Neural cell (in vitro differentiated cells): ENCODE data around the gene FBLN2. TPM values are rescaled to one million over a fixed set of nuclear protein-coding genes. Genes with fewer than 3 reads are reported as not detected.

Source experiments
- H2AFZ ChIP-seq: fragments of 200-600, 300-800 bp; sonication (generic), shearing (Covaris generic); 2 replicates; pipeline ENCODE4 v1.6.0; 2014; ENCODE audit warnings: low read depth, mild to moderate bottlenecking, antibody characterized with exemption, low read length, moderate library complexity
- H3F3A ChIP-seq: fragments of 200-600 bp; shearing (Covaris generic); 2 replicates; pipeline ENCODE4 v1.6.1; 2016; ENCODE audit warnings: mild to moderate bottlenecking, moderate library complexity, mixed read lengths, antibody characterized with exemption, low read length; ENCODE audit not compliant: insufficient read depth, poor library complexity, severe bottlenecking
- H3K27ac ChIP-seq: fragments of 200-600, 300-800 bp; sonication (generic), shearing (Covaris generic); 2 replicates; pipeline ENCODE4 v1.5.1; 2014; ENCODE audit warnings: mild to moderate bottlenecking, low read length, moderate library complexity
- H3K27me3 ChIP-seq: fragments of 300-800, 200-600 bp; sonication (generic), shearing (Covaris generic); 2 replicates; pipeline ENCODE4 v1.6.0; 2014; ENCODE audit warnings: mild to moderate bottlenecking, low read depth, low read length, moderate library complexity; ENCODE audit not compliant: insufficient read depth
- H3K36me3 ChIP-seq: fragments of 300-800, 200-600 bp; sonication (generic), shearing (Covaris generic); 2 replicates; pipeline ENCODE4 v1.5.1; 2014; ENCODE audit warnings: mild to moderate bottlenecking, antibody characterized with exemption, low read length, moderate library complexity; ENCODE audit not compliant: insufficient read depth
- H3K4me2 ChIP-seq: fragments of 300-800, 200-600 bp; sonication (generic), shearing (Covaris generic); 2 replicates; pipeline ENCODE4 v1.6.0; 2014; ENCODE audit warnings: mild to moderate bottlenecking, low read length
- H3K4me3 ChIP-seq: fragments of 300-800, 200-600 bp; sonication (generic), shearing (Covaris generic); 2 replicates; pipeline ENCODE4 v1.5.1; 2014; ENCODE audit warnings: mild to moderate bottlenecking, low read length, moderate library complexity
- H3K79me2 ChIP-seq: fragments of 200-600 bp; shearing (Covaris generic); replicated peaks from 2 replicates; pipeline ENCODE4 v1.6.0; 2014; ENCODE audit warnings: mild to moderate bottlenecking, low read length, moderate library complexity; ENCODE audit not compliant: insufficient read depth
- H3K9ac ChIP-seq: fragments of 300-800, 200-600 bp; sonication (generic), shearing (Covaris generic); 2 replicates; pipeline ENCODE4 v1.6.1; 2016; ENCODE audit warnings: mild to moderate bottlenecking, low read length, mixed read lengths
- H3K9me2 ChIP-seq: fragments of 200-600 bp; shearing (Covaris generic); 2 replicates; pipeline ENCODE4 v1.6.1; 2016; ENCODE audit warnings: mild to moderate bottlenecking, low read length, mixed read lengths; ENCODE audit not compliant: insufficient read depth
- H3K9me3 ChIP-seq: fragments of 200-600, 300-800 bp; sonication (generic), shearing (Covaris generic); 2 replicates; pipeline ENCODE4 v1.6.1; 2016; ENCODE audit warnings: mild to moderate bottlenecking, mixed run types, low read length, moderate library complexity, mixed read lengths
- H4K20me1 ChIP-seq: fragments of 200-600 bp; shearing (Covaris generic); 2 replicates; pipeline ENCODE4 v1.6.1; 2016; ENCODE audit warnings: mild to moderate bottlenecking, mixed run types; ENCODE audit not compliant: insufficient read depth
- EP300 ChIP-seq: fragments of 450-650 bp; conservative IDR thresholded peaks from 2 replicates; pipeline ENCODE4 v1.6.1; 2014; ENCODE audit warnings: antibody characterized with exemption, mild to moderate bottlenecking, moderate library complexity; ENCODE audit not compliant: poor library complexity, severe bottlenecking
- EZH2 ChIP-seq: fragments of 200-600, 300-800 bp; shearing (Covaris generic), sonication (generic); IDR thresholded peaks from 2 replicates; pipeline ENCODE4 v1.6.1; 2014; ENCODE audit warnings: antibody characterized with exemption, low read length, borderline replicate concordance, mild to moderate bottlenecking; ENCODE audit not compliant: insufficient read depth, poor library complexity, severe bottlenecking
- MXI1 ChIP-seq: fragments of 450-650 bp; conservative IDR thresholded peaks from 2 replicates; pipeline ENCODE4 v1.6.1; 2014; ENCODE audit warnings: antibody characterized with exemption, mild to moderate bottlenecking; ENCODE audit not compliant: poor library complexity, severe bottlenecking
- POLR2AphosphoS5 ChIP-seq: IDR thresholded peaks from 2 replicates; pipeline ENCODE4 v1.6.1; 2012
- RAD21 ChIP-seq: fragments of 450-650 bp; conservative IDR thresholded peaks from 2 replicates; pipeline ENCODE4 v1.6.1; 2014; ENCODE audit warnings: antibody characterized with exemption, mild to moderate bottlenecking, moderate library complexity
- SMC3 ChIP-seq: fragments of 450-650 bp; conservative IDR thresholded peaks from 2 replicates; pipeline ENCODE4 v1.6.1; 2014; ENCODE audit warnings: antibody characterized with exemption, mild to moderate bottlenecking, moderate library complexity; ENCODE audit not compliant: poor library complexity
- TAF1 ChIP-seq: IDR thresholded peaks from 2 replicates; pipeline ENCODE4 v1.6.1; 2012; ENCODE audit warnings: low read depth
- polyA plus RNA-seq: library from polyadenylated mRNA; depleted of rRNA; stranded (reverse); fragments of >200 nt; gene quantifications from 2 replicates; pipeline ENCODE4 v1.2.3, GENCODE V29; 2014
- TF ChIP-seq, protein P1 (sequence below): fragments of 450-650 bp; IDR thresholded peaks from 2 replicates; pipeline ENCODE4 v1.5.1; 2014; ENCODE audit warnings: antibody characterized with exemption, mild to moderate bottlenecking, moderate library complexity; ENCODE audit not compliant: poor library complexity, severe bottlenecking
- TF ChIP-seq, protein P2 (sequence below): IDR thresholded peaks from 2 replicates; pipeline ENCODE4 v1.6.1; 2012; ENCODE audit warnings: borderline replicate concordance

FBLN2 gene
- polyA plus RNA-seq, 1 donor from 2014 or later, result 0.37 TPM

GRCh38 chr3:13686367-13687160 is 137.6 kb downstream of the FBLN2 start:
- Histone ChIP-seq H3K27me3 (no peaks in the 10 kb centered on the region), H3K9ac (peak overlapping the region; percentile 54), H3F3A (no peaks in the 10 kb centered on the region), H3K9me2 (no peaks in the 10 kb centered on the region), H4K20me1 (no peaks in the 10 kb centered on the region), H3K27ac (peak overlapping the region; percentile 95), H3K36me3 (no peaks in the 10 kb centered on the region), H2AFZ (no peak overlapping the region), H3K4me3 (peak overlapping the region; percentile 44), H3K9me3 (no peaks in the 10 kb centered on the region), H3K79me2 (no peaks in the 10 kb centered on the region), H3K4me2 (no peak overlapping the region)
- TF ChIP-seq TAF1 (no peak), POLR2AphosphoS5 (no peak), MXI1 (no peak), RAD21 (no peak), EP300 (no peak), SMC3 (no peak), EZH2 (no peak)
- TF ChIP-seq, protein P1, sequence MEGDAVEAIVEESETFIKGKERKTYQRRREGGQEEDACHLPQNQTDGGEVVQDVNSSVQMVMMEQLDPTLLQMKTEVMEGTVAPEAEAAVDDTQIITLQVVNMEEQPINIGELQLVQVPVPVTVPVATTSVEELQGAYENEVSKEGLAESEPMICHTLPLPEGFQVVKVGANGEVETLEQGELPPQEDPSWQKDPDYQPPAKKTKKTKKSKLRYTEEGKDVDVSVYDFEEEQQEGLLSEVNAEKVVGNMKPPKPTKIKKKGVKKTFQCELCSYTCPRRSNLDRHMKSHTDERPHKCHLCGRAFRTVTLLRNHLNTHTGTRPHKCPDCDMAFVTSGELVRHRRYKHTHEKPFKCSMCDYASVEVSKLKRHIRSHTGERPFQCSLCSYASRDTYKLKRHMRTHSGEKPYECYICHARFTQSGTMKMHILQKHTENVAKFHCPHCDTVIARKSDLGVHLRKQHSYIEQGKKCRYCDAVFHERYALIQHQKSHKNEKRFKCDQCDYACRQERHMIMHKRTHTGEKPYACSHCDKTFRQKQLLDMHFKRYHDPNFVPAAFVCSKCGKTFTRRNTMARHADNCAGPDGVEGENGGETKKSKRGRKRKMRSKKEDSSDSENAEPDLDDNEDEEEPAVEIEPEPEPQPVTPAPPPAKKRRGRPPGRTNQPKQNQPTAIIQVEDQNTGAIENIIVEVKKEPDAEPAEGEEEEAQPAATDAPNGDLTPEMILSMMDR, result no peak
- TF ChIP-seq, protein P2, sequence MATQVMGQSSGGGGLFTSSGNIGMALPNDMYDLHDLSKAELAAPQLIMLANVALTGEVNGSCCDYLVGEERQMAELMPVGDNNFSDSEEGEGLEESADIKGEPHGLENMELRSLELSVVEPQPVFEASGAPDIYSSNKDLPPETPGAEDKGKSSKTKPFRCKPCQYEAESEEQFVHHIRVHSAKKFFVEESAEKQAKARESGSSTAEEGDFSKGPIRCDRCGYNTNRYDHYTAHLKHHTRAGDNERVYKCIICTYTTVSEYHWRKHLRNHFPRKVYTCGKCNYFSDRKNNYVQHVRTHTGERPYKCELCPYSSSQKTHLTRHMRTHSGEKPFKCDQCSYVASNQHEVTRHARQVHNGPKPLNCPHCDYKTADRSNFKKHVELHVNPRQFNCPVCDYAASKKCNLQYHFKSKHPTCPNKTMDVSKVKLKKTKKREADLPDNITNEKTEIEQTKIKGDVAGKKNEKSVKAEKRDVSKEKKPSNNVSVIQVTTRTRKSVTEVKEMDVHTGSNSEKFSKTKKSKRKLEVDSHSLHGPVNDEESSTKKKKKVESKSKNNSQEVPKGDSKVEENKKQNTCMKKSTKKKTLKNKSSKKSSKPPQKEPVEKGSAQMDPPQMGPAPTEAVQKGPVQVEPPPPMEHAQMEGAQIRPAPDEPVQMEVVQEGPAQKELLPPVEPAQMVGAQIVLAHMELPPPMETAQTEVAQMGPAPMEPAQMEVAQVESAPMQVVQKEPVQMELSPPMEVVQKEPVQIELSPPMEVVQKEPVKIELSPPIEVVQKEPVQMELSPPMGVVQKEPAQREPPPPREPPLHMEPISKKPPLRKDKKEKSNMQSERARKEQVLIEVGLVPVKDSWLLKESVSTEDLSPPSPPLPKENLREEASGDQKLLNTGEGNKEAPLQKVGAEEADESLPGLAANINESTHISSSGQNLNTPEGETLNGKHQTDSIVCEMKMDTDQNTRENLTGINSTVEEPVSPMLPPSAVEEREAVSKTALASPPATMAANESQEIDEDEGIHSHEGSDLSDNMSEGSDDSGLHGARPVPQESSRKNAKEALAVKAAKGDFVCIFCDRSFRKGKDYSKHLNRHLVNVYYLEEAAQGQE, result no peak

DNA sequence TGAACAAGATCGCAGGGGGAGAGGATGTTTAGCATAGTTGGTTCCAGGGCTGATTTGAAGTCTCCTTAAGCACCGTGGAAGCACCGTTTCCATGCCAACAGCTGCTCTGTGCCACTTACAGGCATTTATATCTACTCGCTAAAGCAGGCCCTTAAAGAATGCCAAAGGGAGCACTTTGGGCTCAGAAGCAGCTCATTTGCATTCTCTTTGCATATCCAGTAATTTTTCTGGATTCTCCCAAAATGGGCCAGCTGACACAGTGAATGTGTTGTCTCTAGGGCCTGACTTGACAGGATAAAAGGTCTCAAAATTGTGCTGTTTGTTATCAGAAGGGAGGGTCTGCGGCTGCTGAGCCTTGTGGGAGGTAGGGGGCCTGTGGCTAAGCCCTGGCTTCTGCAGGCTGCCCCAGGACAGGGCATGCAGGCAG is 138.6 kb downstream of the FBLN2 start:
- no peaks in the 10 kb centered on the region for H4K20me1 ChIP-seq
- H3K27me3 ChIP-seq, result no peaks in the 10 kb centered on the region
- no peaks in the 10 kb centered on the region for H3K9me3 ChIP-seq
- H3K9ac ChIP-seq, result peak overlapping the region; percentile 65
- no peaks in the 10 kb centered on the region for H3K79me2 ChIP-seq
- peak overlapping the region; percentile 2 for H3K4me2 ChIP-seq
- H3K4me3 ChIP-seq, result peak overlapping the region; percentile 44
- TF ChIP-seq RAD21 (no peak), SMC3 (peak; percentile 17), EP300 (peak; percentile 77)
- TF ChIP-seq, protein P2, result peak; percentile 34
- no peak overlapping the region for H2AFZ ChIP-seq
- H3K27ac ChIP-seq, result peak overlapping the region; percentile 95
- no peaks in the 10 kb centered on the region for H3F3A ChIP-seq
- H3K9me2 ChIP-seq, result no peaks in the 10 kb centered on the region
- H3K36me3 ChIP-seq, result no peaks in the 10 kb centered on the region
